ENCODE data around the gene ALKAL2. TPM values are rescaled to one million over a fixed set of nuclear protein-coding genes. Genes with fewer than 3 reads are reported as not detected.
A peak's percentile ranks its signal among the peaks of the same experiment; 100 is the strongest.
"Not testable (repeated sequence)": the region's sequence is repeated elsewhere in the genome, so short reads cannot be mapped to it uniquely, and the experiment has no call there.

Gene ALKAL2
- polyA plus RNA-seq (2011; rRNA removed) = 0.14 TPM in 1 of 2 replicates, not detected in the other
- polyA minus RNA-seq (2011; rRNA and poly(A)+ RNA removed) = not detected in 2 replicates

GRCh38 chr2:287911-288757, at the start of gene ALKAL2:
Gene ALKAL2, minus strand, starts transcription at chr2:288091. Its CDS starts 256 bp downstream, at chr2:287835.
- peak within 1 kb of the TSS; percentile 31 for H3K4me3 ChIP-seq (ENCODE audit: low read depth, low read length)
- TF ChIP-seq CTCF (IDR thresholded peaks at IDR 0.05; ENCODE audit: low read depth, low read length) = no peak
- no peak within 1 kb of the TSS for H3K27ac ChIP-seq (ENCODE audit: low read depth, low read length)
- H3K27me3 ChIP-seq (ENCODE audit: control insufficient read depth, insufficient read depth, low read length) = peaks cover 12% of the 10 kb centered on the region
- CTCF ChIA-PET = interaction anchor here (4.1 to 4.9 kb wide), 2 partner anchors 42 to 271 kb away, joined by 48 to 61 read pairs; no protein-coding TSS in a partner anchor
- DNase-seq (ENCODE audit: low read depth, low spot score) = no peak
- POLR2A ChIA-PET = no interaction called here
- H3K9me3 ChIP-seq (ENCODE audit: control insufficient read depth, insufficient read depth, low read length) = no peaks in the 10 kb centered on the region

GRCh38 chr2:336949-337348, 49.1 kb upstream of the ALKAL2 start:
- H3K4me3 ChIP-seq (ENCODE audit: low read depth, low read length); DNase-seq (ENCODE audit: low read depth, low spot score); H3K27me3 ChIP-seq (ENCODE audit: control insufficient read depth, insufficient read depth, low read length); CTCF ChIA-PET; H3K27ac ChIP-seq (ENCODE audit: low read depth, low read length); POLR2A ChIA-PET: not testable (repeated sequence)
- H3K9me3 ChIP-seq (ENCODE audit: control insufficient read depth, insufficient read depth, low read length) = peaks cover 24% of the 10 kb centered on the region

GRCh38 chr2:336360-336759, 48.5 kb upstream of the ALKAL2 start:
- Histone ChIP-seq H3K27me3 (ENCODE audit: control insufficient read depth, insufficient read depth, low read length) (no peaks in the 10 kb centered on the region), H3K4me3 (ENCODE audit: low read depth, low read length) (no peak overlapping the region), H3K27ac (ENCODE audit: low read depth, low read length) (no peak overlapping the region), H3K9me3 (ENCODE audit: control insufficient read depth, insufficient read depth, low read length) (peaks cover 20% of the 10 kb centered on the region)
- POLR2A ChIA-PET = no interaction called here
- CTCF ChIA-PET = no interaction called here
- no peak for DNase-seq (ENCODE audit: low read depth, low spot score)
- no peak for TF ChIP-seq CTCF (IDR thresholded peaks at IDR 0.05; ENCODE audit: low read depth, low read length)

GRCh38 chr2:332592-332991, 44.7 kb upstream of the ALKAL2 start:
- CTCF ChIA-PET = interaction anchor here (0.6 kb wide), 1 partner anchor 75 kb away, joined by 8 read pairs; no protein-coding TSS in a partner anchor
- no peaks in the 10 kb centered on the region for H3K27me3 ChIP-seq (ENCODE audit: control insufficient read depth, insufficient read depth, low read length)
- no peak overlapping the region for H3K27ac ChIP-seq (ENCODE audit: low read depth, low read length)
- no peak for DNase-seq (ENCODE audit: low read depth, low spot score)
- no peak overlapping the region for H3K4me3 ChIP-seq (ENCODE audit: low read depth, low read length)
- POLR2A ChIA-PET = no interaction called here
- H3K9me3 ChIP-seq (ENCODE audit: control insufficient read depth, insufficient read depth, low read length) = peaks cover 11% of the 10 kb centered on the region; the same call in 1 of the 2 replicates
- TF ChIP-seq CTCF (IDR thresholded peaks at IDR 0.05; ENCODE audit: low read depth, low read length) = no peak

- peaks cover 10% of the 10 kb centered on the region; the same call in 1 of the 2 replicates for H3K9me3 ChIP-seq (ENCODE audit: control insufficient read depth, insufficient read depth, low read length)
Measured at GRCh38 chr2:328761-329160, 40.9 kb upstream of the ALKAL2 start.

More at GRCh38 chr2:328761-329160, 40.9 kb upstream of the ALKAL2 start:
- ChIA-PET POLR2A (no interaction called here), CTCF (no interaction called here)
- Histone ChIP-seq H3K27ac (ENCODE audit: low read depth, low read length) (no peak overlapping the region), H3K27me3 (ENCODE audit: control insufficient read depth, insufficient read depth, low read length) (no peaks in the 10 kb centered on the region), H3K4me3 (ENCODE audit: low read depth, low read length) (no peak overlapping the region)
- no peak for DNase-seq (ENCODE audit: low read depth, low spot score)
- no peak for TF ChIP-seq CTCF (IDR thresholded peaks at IDR 0.05; ENCODE audit: low read depth, low read length)

All from AG04450 (cell line).